B cell (primary cell): ENCODE data around the gene DRD1. TPM values are rescaled to one million over a fixed set of nuclear protein-coding genes. Genes with fewer than 3 reads are reported as not detected.

Source experiments
- ATAC-seq: fragments of 200-7000 bp; cut with Tn5 transposase; one replicate; pipeline ENCODE4 v1.10.0; 2021; ENCODE audit warnings: low read depth, mild to moderate bottlenecking, moderate number of reproducible peaks, moderate library complexity
- CTCF ChIA-PET: fragments of 350-600 bp; sonication (Branson Sonifier 250); formaldehyde crosslinking; loops from one replicate; lab custom pipeline; 2021; ENCODE audit warnings: antibody characterized with exemption, inconsistent platforms; lab: Charles Lee
- POLR2A ChIA-PET: fragments of 350-600 bp; sonication (Branson Sonifier 250); formaldehyde crosslinking; loops from one replicate; lab custom pipeline; 2021; ENCODE audit warnings: antibody characterized with exemption; lab: Charles Lee
- DNase-seq: peaks from one replicate; pipeline ENCODE4 v3.0.0; 2013
- H2AFZ ChIP-seq: 2 replicates; pipeline ENCODE4 v1.6.1; 2012; ENCODE audit warnings: mild to moderate bottlenecking, low read depth, low read length; ENCODE audit not compliant: insufficient read depth, poor library complexity, severe bottlenecking
- H3K27ac ChIP-seq, 2 donors: 1 replicate in 1 of 2; 2 replicates in 1 of 2; pipeline ENCODE4 v1.5.1; 2012 to 2013; ENCODE audit warnings: low read length in 2 of 2, mild to moderate bottlenecking in 2 of 2, moderate library complexity in 1 of 2
- H3K27me3 ChIP-seq, 4 experiments: fragments of 200-600 bp in 1 of 4; sonication (generic) in 1 of 4; replicated peaks in 1 of 4; 1 replicate in 2 of 4; 2 replicates in 2 of 4; pipeline versions ENCODE4 v1.6.1 to v1.7.0; 2013 to 2016; ENCODE audit warnings: low read length in 3 of 4, mild to moderate bottlenecking in 2 of 4, mixed read lengths in 1 of 4, moderate library complexity in 1 of 4; ENCODE audit not compliant: insufficient read depth in 4 of 4, control insufficient read depth in 3 of 4; ENCODE audit errors: control extremely low read depth in 1 of 4
- H3K36me3 ChIP-seq, 2 experiments: replicated peaks in 1 of 2; 1 replicate in 1 of 2; 2 replicates in 1 of 2; pipeline versions ENCODE4 v1.6.1 to v1.7.1; 2013; ENCODE audit warnings: low read length in 1 of 2; ENCODE audit not compliant: insufficient read depth in 2 of 2, control insufficient read depth in 1 of 2; ENCODE audit errors: control extremely low read depth in 1 of 2, extremely low read depth in 1 of 2
- H3K4me1 ChIP-seq, 2 donors: fragments of 200-600 bp in 1 of 2; sonication (generic) in 1 of 2; 1 replicate in 1 of 2; 2 replicates in 1 of 2; pipeline versions ENCODE4 v1.5.1 to v1.6.1; 2013 to 2017; ENCODE audit warnings: low read length in 2 of 2; ENCODE audit not compliant: control insufficient read depth in 2 of 2, insufficient read depth in 2 of 2
- H3K4me2 ChIP-seq: replicated peaks from 2 replicates; pipeline ENCODE3; 2012; ENCODE audit warnings: mild to moderate bottlenecking, low read depth, low read length; ENCODE audit not compliant: poor library complexity, severe bottlenecking
- H3K4me3 ChIP-seq, 5 experiments: fragments of 200-600 bp in 1 of 5; sonication (generic) in 1 of 5; 1 replicate in 3 of 5; 2 replicates in 2 of 5; pipeline versions ENCODE4 v1.5.1 to v1.7.0; 2011 to 2016; ENCODE audit warnings: low read length in 4 of 5, mild to moderate bottlenecking in 4 of 5, low read depth in 2 of 5, control low read depth in 1 of 5, moderate library complexity in 1 of 5; ENCODE audit not compliant: insufficient read depth in 1 of 5; ENCODE audit errors: control extremely low read depth in 1 of 5, extremely low read depth in 1 of 5
- H3K79me2 ChIP-seq: fragments of 200-600 bp; sonication (generic); one replicate; pipeline ENCODE4 v1.6.0; 2016; ENCODE audit warnings: low read length; ENCODE audit not compliant: control insufficient read depth, insufficient read depth
- H3K9ac ChIP-seq: fragments of 200-600 bp; sonication (generic); 2 replicates; pipeline ENCODE4 v1.6.1; 2017; ENCODE audit warnings: mild to moderate bottlenecking, low read length, moderate library complexity
- H3K9me3 ChIP-seq, 3 donors: one replicate each; pipeline versions ENCODE4 v1.6.1 to v1.7.1; 2013; ENCODE audit warnings: low read length in 2 of 3; ENCODE audit not compliant: control insufficient read depth in 2 of 3, insufficient read depth in 1 of 3; ENCODE audit errors: control extremely low read depth in 1 of 3
- H4K20me1 ChIP-seq: 2 replicates; pipeline ENCODE4 v1.6.0; 2012; ENCODE audit warnings: mild to moderate bottlenecking, low read length; ENCODE audit not compliant: insufficient read depth, control insufficient read depth, poor library complexity, severe bottlenecking
- H3K27ac Mint-ChIP-seq: one replicate; pipeline ENCODE4 v1.8.0; 2021; ENCODE audit warnings: mixed read lengths
- H3K27me3 Mint-ChIP-seq: one replicate; pipeline ENCODE4 v1.8.0; 2021; ENCODE audit warnings: mixed read lengths
- H3K4me1 Mint-ChIP-seq: one replicate; pipeline ENCODE4 v1.8.0; 2021; ENCODE audit warnings: mixed read lengths
- H3K4me3 Mint-ChIP-seq: one replicate; pipeline ENCODE4 v1.8.0; 2021; ENCODE audit warnings: mixed read lengths
- H3K9me3 Mint-ChIP-seq: one replicate; pipeline ENCODE4 v1.8.0; 2022; ENCODE audit warnings: mixed read lengths; ENCODE audit not compliant: insufficient read depth
- CTCF ChIP-seq: fragments of 200-600 bp; IDR thresholded peaks from one replicate; pipeline ENCODE4 v1.8.0; 2022; ENCODE audit warnings: antibody characterized with exemption, mild to moderate bottlenecking
- EZH2 ChIP-seq: IDR thresholded peaks from 2 replicates; pipeline ENCODE4 v1.6.1; 2012; ENCODE audit warnings: borderline replicate concordance, low read depth, mild to moderate bottlenecking, moderate library complexity, low read length; ENCODE audit not compliant: insufficient read depth, poor library complexity, severe bottlenecking
- WGBS: methylation state at CpG from one replicate; pipeline ENCODE4 v1.1.5; 2013; ENCODE audit warnings: missing lambda C conversion rate; ENCODE audit not compliant: insufficient coverage; 5-methylcytosine and 5-hydroxymethylcytosine counted together
- intact Hi-C: fragments of 100-400 bp; cut with micrococcal nuclease; formaldehyde crosslinking; loops from one replicate; pipeline ENCODE4 v1.10.0; 2022
- polyA plus RNA-seq: library from polyadenylated mRNA; depleted of rRNA; stranded (reverse); fragments of >200 nt; gene quantifications from 2 replicates; pipeline ENCODE4 v1.2.3, GENCODE V29; 2012
- total RNA-seq, 2 donors: library from RNA; stranded (reverse); fragments of 120-200 nt in 1 of 2; gene quantifications; 1 replicate in 1 of 2; 2 replicates in 1 of 2; pipeline versions ENCODE4 v1.2.3 to v1.2.4, GENCODE V29; 2013 to 2022

The DRD1 gene
- total and polyA plus RNA-seq, 2 donors (not counting 1 experiment from before 2014, with no cell fraction given) = not detected

- Histone ChIP-seq H3K27ac (no peak overlapping the region), H3K9me3 (peaks cover 0 to 7% (median 0%) of the 10 kb centered on the region in 3 donors), H3K4me1 (no peaks in the 10 kb centered on the region), H3K79me2 (no peaks in the 10 kb centered on the region), H2AFZ (no peak overlapping the region), H3K27me3 (peaks cover 0 to 29% (median 8%) of the 10 kb centered on the region in 4 experiments), H4K20me1 (no peaks in the 10 kb centered on the region), H3K9ac (no peak overlapping the region), H3K4me2 (peak overlapping the region; percentile 50), H3K36me3 (no peaks in the 10 kb centered on the region), H3K4me3 (no peak overlapping the region)
- intact Hi-C loops = loop anchor here (5.0 kb wide), 1 partner anchor 493 kb away; no protein-coding TSS in a partner anchor
- no peak for ATAC-seq
- H3K27me3 Mint-ChIP-seq = peaks cover 61% of the 10 kb centered on the region
- TF ChIP-seq EZH2 = no peak
- peak; percentile 5 for TF ChIP-seq CTCF
- no peaks in the 10 kb centered on the region for H3K9me3 Mint-ChIP-seq
- H3K4me1 Mint-ChIP-seq = peaks cover 2% of the 10 kb centered on the region
- no peak overlapping the region for H3K27ac Mint-ChIP-seq
- H3K4me3 Mint-ChIP-seq = peak overlapping the region; percentile 34
- ChIA-PET POLR2A (no interaction called here), CTCF (no interaction called here)
- WGBS = 24% methylated on average over 37 of the region's 37 CpGs
- no peak for DNase-seq
Observed at GRCh38 chr5:175444905-175445456, 999 bp upstream of the DRD1 start.

GRCh38 chr5:175443514-175444059 is 395 bp downstream of the DRD1 start:
- Histone ChIP-seq H3K79me2 (no peaks in the 10 kb centered on the region), H3K27ac (no peak overlapping the region), H3K4me3 (no peak overlapping the region), H3K36me3 (no peaks in the 10 kb centered on the region), H3K27me3 (peaks cover 0 to 29% (median 8%) of the 10 kb centered on the region in 4 experiments), H3K4me1 (no peaks in the 10 kb centered on the region), H3K9ac (no peak overlapping the region), H3K9me3 (peaks cover 0 to 7% (median 0%) of the 10 kb centered on the region in 3 donors), H2AFZ (no peak overlapping the region), H4K20me1 (no peaks in the 10 kb centered on the region), H3K4me2 (no peak overlapping the region)
- Mint-ChIP-seq H3K4me1 (peaks cover 2% of the 10 kb centered on the region), H3K4me3 (no peak overlapping the region), H3K9me3 (no peaks in the 10 kb centered on the region), H3K27me3 (peaks cover 57% of the 10 kb centered on the region), H3K27ac (no peak overlapping the region)
- CTCF ChIA-PET = interaction anchor here (1.7 kb wide), 1 partner anchor 21 kb away, joined by 4 read pairs; no protein-coding TSS in a partner anchor
- DNase-seq (no peak), ATAC-seq (no peak)
- TF ChIP-seq EZH2 (no peak), CTCF (no peak)
- WGBS = 11% methylated on average over 29 of the region's 29 CpGs
- intact Hi-C loops = loop anchor here (5.0 kb wide), 1 partner anchor 491 kb away; no protein-coding TSS in a partner anchor
- POLR2A ChIA-PET = no interaction called here
